ENCODE data around the gene CSPG4. TPM values are rescaled to one million over a fixed set of nuclear protein-coding genes. Genes with fewer than 3 reads are reported as not detected.
"Not testable (repeated sequence)": the region's sequence is repeated elsewhere in the genome, so short reads cannot be mapped to it uniquely, and the experiment has no call there.

The CSPG4 gene
- total RNA-seq, 1 donor: 86.8 TPM

DNA sequence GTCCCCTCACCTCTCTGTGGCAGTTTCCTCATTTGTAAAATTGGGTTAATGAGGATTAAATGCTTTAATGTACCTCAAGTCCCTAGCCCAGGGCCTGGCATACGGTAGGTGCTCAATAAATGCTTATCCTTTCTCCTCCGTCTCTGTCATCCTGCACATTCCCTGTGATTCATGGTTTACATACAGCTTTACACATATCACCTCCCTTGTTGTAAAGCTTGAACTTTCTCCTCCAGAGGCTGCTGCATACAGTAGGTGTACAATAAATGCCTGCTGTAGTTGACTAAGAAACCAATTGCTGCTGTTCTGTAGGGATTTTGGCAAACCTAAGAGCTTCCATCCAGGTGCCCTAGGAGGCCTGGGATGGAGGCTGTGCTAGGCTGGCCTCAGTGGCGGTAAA is 1.5 kb upstream of the CSPG4 start:
- H3K4me3 ChIP-seq (ENCODE audit: low read depth, low read length): no peak overlapping the region
- no peak for DNase-seq (ENCODE audit: low read depth)
- TF ChIP-seq, protein P1, sequence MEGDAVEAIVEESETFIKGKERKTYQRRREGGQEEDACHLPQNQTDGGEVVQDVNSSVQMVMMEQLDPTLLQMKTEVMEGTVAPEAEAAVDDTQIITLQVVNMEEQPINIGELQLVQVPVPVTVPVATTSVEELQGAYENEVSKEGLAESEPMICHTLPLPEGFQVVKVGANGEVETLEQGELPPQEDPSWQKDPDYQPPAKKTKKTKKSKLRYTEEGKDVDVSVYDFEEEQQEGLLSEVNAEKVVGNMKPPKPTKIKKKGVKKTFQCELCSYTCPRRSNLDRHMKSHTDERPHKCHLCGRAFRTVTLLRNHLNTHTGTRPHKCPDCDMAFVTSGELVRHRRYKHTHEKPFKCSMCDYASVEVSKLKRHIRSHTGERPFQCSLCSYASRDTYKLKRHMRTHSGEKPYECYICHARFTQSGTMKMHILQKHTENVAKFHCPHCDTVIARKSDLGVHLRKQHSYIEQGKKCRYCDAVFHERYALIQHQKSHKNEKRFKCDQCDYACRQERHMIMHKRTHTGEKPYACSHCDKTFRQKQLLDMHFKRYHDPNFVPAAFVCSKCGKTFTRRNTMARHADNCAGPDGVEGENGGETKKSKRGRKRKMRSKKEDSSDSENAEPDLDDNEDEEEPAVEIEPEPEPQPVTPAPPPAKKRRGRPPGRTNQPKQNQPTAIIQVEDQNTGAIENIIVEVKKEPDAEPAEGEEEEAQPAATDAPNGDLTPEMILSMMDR (IDR thresholded peaks at IDR 0.05; ENCODE audit: insufficient read depth, low read depth, low read length): no peak

- no peak overlapping the region for H3K4me3 ChIP-seq (ENCODE audit: low read depth, low read length)
- peak; percentile 46 for DNase-seq (ENCODE audit: low read depth)
- TF ChIP-seq, protein P1 (IDR thresholded peaks at IDR 0.05; ENCODE audit: insufficient read depth, low read depth, low read length): no peak
These were observed 769 bp upstream of the CSPG4 start for GRCh38 chr15:75713338-75713895.

DNA sequence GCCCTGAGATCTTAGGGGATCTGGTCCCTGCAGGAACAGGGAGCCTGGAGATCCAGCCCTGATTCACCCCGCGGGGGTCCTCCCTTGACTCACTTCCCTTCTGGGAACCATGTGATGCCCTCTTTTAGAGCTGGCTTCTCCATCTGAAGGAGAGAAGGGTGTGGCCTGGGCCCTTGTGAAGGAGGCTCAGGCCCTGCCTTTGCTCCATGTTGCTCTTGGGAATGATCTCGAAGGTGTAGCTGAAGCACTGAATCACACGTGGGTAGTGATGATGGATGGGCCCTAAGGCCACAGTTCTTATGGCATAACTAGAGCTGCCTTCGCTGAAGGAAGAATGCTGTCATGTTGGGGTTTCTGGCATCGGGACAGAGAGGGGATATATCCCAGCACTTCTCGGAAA is 1.2 kb downstream of the CSPG4 start:
- H3K4me3 ChIP-seq (ENCODE audit: low read depth, low read length): peak overlapping the region; percentile 12

GRCh38 chr15:75710874-75711273 is 1.8 kb downstream of the CSPG4 start:
- not testable (repeated sequence) for H3K4me3 ChIP-seq (ENCODE audit: low read depth, low read length); DNase-seq (ENCODE audit: low read depth)

More for the DNA sequence above, 1.2 kb downstream of the CSPG4 start:
- not testable (repeated sequence) for DNase-seq (ENCODE audit: low read depth)

- not testable (repeated sequence) for H3K4me3 ChIP-seq (ENCODE audit: low read depth, low read length)
- peak; percentile 58 for DNase-seq (ENCODE audit: low read depth)
These were observed 3.2 kb downstream of the CSPG4 start for GRCh38 chr15:75709458-75709857.

DNA sequence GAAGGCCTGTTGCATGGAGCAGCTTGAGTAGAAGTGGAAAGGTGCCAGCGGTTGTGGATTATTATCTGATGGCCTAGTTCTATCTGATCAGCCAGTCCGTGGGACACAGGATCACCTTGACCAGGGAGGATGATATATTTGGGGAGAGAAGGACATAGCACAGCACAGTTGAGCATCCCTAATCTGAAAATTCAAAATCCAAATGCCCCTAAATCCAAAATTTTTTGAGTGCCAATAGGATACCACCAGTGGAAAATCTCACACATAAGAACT is 6.0 kb downstream of the CSPG4 start:
- H3K4me3 ChIP-seq (ENCODE audit: low read depth, low read length): no peak overlapping the region
- no peak for DNase-seq (ENCODE audit: low read depth)
- TF ChIP-seq, protein P1 (IDR thresholded peaks at IDR 0.05; ENCODE audit: insufficient read depth, low read depth, low read length): no peak

DNA sequence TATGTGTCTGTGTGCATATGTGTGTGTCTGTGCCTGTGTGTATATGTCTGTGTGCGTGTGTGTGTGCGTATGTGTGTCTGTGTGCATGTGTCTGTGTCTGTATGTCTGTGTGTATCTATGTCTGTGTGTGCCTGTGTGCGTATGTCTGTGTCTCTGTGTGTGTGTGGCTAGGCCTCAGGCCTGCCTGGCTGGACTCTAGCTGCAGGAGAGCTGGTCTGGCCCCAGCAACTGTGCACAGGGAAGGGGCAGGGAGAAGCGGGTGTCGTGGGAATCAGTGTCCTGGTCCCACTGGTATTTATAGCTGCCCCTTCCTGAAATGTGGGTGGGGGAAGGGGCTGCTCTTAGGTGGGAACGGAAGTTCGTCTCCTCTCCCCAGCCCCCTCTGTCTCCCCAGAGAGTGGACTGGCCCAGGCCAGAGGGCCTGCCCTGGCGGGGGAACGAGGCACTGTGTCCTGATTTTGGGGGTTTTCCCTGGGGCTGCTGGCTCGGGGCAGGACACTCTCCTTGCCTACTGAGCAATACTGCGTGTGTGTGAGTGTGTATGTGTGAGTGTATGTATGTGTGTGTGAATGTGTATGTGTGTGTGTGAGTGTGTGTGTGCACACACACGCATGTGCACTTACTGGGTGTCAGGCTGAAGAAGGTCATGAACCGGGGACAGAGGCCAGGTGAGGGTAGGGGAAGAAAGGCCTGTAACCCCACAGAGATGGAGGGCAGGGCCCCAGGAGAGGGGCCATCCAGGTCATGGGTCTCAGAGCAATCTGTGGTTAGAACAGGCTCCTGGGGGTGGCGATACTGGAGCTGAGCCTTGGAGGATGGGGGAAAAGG is 6.6 kb downstream of the CSPG4 start:
- no peak overlapping the region for H3K4me3 ChIP-seq (ENCODE audit: low read depth, low read length)
- no peak for DNase-seq (ENCODE audit: low read depth)
- TF ChIP-seq, protein P1 (IDR thresholded peaks at IDR 0.05; ENCODE audit: insufficient read depth, low read depth, low read length): no peak

DNA sequence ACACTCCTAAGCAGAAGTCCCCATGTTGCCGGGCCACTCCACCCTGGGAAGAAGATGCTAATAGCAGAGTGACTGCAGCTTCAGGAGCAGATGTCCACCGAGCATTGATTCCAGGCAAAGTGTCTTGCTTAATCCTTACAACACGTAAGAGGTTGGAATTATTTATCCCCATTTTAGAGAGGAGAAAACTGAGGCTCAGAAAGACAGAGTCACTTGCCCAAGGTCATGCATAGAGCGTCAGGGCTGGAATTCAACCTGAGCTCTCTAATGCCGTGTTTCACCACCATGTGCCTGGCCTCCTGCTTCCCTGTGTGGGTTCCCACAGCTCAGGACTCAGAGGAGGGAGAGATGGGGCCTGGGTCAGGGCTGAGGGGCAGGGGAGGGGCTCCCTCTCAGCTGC is 7.3 kb downstream of the CSPG4 start:
- DNase-seq (ENCODE audit: low read depth): not testable (repeated sequence)

GRCh38 chr15:75704618-75705017 is 8.0 kb downstream of the CSPG4 start:
- TF ChIP-seq, protein P1 (IDR thresholded peaks at IDR 0.05; ENCODE audit: insufficient read depth, low read depth, low read length): no peak
- H3K4me3 ChIP-seq (ENCODE audit: low read depth, low read length): no peak overlapping the region
- no peak for DNase-seq (ENCODE audit: low read depth)

More for the DNA sequence above, 7.3 kb downstream of the CSPG4 start:
- not testable (repeated sequence) for H3K4me3 ChIP-seq (ENCODE audit: low read depth, low read length)
